GM12892 (cell line): Measurements from ENCODE around the gene CD93.

ENCODE experiments used
- DNase-seq: peaks from one replicate; pipeline ENCODE4 v3.0.0; 2011; ENCODE audit not compliant: insufficient read length
- FAIRE-seq: peaks from 2 replicates; lab custom pipeline; 2011; peaks lifted over from hg19 to GRCh38; lab: Jason Lieb, UNC
- POLR2A ChIP-seq: IDR thresholded peaks from 2 replicates; pipeline ENCODE4 v1.6.1; 2011; ENCODE audit warnings: low read depth, low read length, control low read depth
- POLR2AphosphoS5 ChIP-seq: IDR thresholded peaks from 2 replicates; pipeline ENCODE4 v1.6.1; 2011; ENCODE audit warnings: low read depth, low read length, control low read depth
- TAF1 ChIP-seq: IDR thresholded peaks from 2 replicates; pipeline ENCODE4 v1.6.1; 2011; ENCODE audit warnings: low read depth, mild to moderate bottlenecking, control low read depth, low read length, borderline replicate concordance

Gene CD93

DNA sequence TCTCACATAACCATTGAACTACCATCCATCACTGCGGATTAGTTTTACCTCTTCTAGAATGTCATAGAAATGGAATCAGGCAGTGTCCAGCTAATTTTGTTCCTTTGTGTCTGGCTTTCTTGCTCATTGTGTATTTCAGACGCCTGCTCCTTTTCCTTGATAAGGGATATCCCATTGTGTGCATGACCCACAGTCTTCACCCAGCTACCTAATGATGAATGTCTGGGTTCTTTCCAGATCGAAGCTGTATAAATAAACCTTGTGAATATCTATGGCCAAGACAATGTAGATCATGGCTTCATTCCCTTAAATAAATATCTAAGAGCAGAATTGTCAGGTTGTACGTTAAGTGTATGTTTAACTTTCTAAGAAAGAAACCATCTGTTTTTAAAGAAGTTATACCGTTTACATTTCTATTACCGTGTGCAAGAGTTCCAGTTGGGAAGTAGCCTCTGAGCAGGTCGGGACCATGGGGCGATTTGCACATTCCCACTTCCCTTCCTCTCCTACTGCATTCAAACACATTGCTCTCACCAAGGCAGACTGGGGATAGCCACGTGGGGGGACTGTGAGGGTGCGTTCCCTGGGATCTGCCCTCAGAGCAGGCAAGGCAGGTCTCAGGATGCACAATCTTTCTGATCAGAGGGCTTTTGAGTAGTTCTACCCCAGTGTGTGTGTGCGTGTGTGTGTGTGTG lies 13.1 kb downstream of the CD93 start:
- no peak for DNase-seq
- TF ChIP-seq POLR2AphosphoS5 (no peak), TAF1 (no peak), POLR2A (no peak)
- no peak for FAIRE-seq

- FAIRE-seq (no peak), DNase-seq (no peak)
- TF ChIP-seq POLR2A = no peak
- no peak for TF ChIP-seq TAF1
- TF ChIP-seq POLR2AphosphoS5 = no peak
Measured at GRCh38 chr20:23071996-23072395, 14.1 kb downstream of the CD93 start.

DNA sequence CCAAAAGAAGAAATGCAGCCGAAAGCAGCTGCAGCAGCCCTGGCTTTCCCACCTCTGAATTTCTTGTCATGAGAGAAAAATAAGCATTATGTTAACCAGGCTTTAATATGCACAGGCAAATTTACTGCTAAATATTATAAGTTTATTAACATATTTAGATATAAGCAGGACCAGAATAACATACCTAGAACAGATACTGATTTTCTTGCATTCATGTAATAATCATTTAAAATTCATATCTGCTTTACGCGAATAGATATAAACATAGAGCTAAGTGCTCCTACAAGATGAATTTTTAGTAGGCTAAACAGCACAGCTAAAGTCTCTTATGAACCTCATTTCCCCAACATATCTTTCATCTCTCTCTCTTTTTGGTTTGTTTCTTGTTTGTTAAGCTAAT lies 14.7 kb downstream of the CD93 start:
- FAIRE-seq (no peak), DNase-seq (no peak)
- no peak for TF ChIP-seq POLR2A
- no peak for TF ChIP-seq POLR2AphosphoS5
- TF ChIP-seq TAF1 = no peak

DNA sequence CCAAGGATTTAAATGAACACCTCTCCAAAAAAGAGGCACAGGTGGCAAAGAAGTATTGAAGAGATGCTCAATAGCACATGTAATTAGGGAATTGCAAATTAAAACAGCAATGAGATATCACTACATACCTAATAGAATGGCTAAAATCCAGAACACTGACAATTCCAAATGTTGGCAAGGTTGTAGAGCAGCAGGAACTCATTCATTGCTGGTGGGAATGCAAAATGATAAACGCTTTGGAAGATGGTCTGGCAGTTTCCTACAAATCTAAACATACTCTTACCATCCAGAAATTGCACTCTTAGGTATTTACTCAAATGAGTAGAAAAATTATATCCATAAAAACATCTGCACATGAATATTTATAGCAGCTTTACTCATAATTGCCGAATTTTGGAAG lies 17.0 kb downstream of the CD93 start:
- FAIRE-seq (no peak), DNase-seq (no peak)
- no peak for TF ChIP-seq POLR2AphosphoS5
- TF ChIP-seq TAF1 = no peak

GRCh38 chr20:23068283-23068682 lies 17.8 kb downstream of the CD93 start:
- FAIRE-seq (no peak), DNase-seq (no peak)
- TF ChIP-seq POLR2A = no peak

- no peak for FAIRE-seq
Measured at GRCh38 chr20:23066772-23067171, 19.4 kb downstream of the CD93 start.

DNA sequence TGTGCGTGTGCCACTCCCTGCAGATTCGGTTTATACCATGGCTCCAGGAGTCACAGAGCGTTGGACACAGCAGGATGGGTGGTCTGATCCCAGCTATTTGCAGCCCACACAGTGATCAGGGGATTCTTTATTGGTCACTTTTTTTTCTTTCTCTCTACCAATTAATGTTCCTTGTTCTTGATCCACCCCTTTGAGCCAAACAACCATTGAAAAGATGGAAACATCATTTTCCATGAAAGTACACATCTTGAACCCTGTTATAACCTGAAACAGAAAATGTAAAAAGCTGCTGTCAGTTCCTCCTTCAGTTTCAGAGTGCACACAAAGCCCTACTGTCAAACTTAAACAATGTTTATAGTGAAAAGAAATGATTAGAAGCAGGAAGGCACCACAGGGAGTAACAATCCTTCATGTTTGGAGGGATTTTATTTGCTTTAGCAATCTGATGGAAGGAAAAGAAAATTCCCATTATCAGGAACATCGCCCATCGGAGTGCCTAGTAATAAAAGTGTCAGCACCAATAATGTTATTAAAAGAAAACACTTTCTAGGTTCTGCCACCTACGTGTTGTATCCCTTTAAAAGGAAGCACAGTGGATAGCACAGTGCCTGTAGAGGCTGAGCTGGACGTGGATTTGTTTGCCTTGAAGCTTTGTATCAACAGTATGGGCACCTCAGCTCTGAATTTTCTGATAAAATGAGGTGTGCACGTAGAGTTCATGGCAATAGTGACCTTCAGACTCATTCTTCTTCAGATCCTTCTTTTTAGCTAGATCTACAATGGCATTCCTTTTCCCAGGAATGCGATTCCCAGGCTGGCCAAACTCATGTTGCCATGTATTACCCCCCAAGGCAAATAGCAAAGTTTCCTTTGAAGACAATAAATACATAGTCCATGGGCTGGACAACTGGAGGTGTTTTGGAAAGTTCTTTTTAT lies 20.6 kb downstream of the CD93 start:
- no peak for TF ChIP-seq POLR2AphosphoS5
- no peak for TF ChIP-seq TAF1
- TF ChIP-seq POLR2A = no peak
- FAIRE-seq = no peak
- no peak for DNase-seq

More at GRCh38 chr20:23066772-23067171, 19.4 kb downstream of the CD93 start:
- DNase-seq = no peak
- no peak for TF ChIP-seq POLR2AphosphoS5
- no peak for TF ChIP-seq POLR2A
- no peak for TF ChIP-seq TAF1

- FAIRE-seq = no peak
- TF ChIP-seq POLR2A (no peak), TAF1 (no peak), POLR2AphosphoS5 (no peak)
- DNase-seq = no peak
Measured at GRCh38 chr20:23063581-23063980, 22.5 kb downstream of the CD93 start.

DNA sequence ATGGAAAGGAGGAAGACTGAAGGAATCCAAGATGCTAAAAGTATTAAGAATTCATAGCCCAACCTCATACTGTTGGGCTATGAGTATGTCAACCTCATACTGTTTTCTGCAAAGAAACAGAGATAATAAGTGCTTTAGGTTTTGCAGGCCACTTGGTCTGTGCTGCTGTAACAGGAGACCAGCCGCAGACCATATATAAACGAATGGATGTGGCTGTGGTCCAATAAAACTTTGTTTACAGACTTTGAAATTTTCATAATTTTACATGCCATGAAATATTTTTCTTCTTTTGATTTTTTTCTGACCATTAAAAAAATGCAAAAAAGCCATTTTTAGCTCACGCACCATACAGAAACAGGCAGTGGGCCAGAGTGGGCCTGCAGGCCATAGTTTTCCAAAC lies 23.0 kb downstream of the CD93 start:
- DNase-seq (no peak), FAIRE-seq (no peak)
- TF ChIP-seq TAF1 = no peak
- TF ChIP-seq POLR2A = no peak
- TF ChIP-seq POLR2AphosphoS5 = no peak

- no peak for TF ChIP-seq TAF1
- TF ChIP-seq POLR2AphosphoS5 = no peak
- no peak for TF ChIP-seq POLR2A
- DNase-seq (no peak), FAIRE-seq (no peak)
Measured at GRCh38 chr20:23062632-23063031, 23.5 kb downstream of the CD93 start.

DNA sequence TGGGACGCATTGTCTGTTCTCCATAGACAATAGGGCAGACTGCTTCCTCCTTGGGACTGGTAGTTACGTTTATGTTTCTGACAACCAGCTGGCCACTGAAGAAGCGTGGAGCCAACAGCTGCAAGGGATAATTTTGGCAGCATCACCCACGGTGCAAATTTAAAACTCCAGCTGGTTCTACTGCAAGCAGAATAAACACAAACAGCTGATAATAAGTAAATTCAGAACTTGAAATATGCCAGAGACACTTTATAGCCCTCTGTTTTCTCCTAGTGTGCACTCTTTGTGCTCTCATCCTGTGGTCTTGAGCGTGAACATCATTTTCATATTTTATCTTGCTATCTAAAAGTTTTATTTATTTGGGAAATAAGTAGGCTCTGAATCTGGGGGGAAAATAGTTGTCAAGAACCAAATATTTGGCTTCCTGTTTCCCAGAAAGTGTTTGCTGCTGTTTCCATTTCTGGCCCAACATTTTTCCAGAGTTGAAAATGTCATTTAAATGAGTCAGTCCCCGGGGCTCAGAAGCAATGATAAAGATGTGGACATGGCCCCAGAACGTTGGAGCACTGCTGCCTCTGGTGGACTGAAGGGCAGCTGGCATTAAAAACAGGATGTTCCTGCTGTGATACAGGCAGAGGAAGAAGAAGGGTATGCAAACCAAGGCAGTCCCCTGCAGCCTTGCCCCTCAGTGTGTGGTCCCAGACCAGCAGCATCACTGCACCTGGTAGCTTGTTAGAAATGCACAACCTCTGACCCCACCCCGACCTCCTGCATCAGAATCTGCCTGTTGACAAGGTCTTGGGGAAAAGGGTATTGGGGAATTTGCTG lies 24.2 kb downstream of the CD93 start:
- DNase-seq (no peak), FAIRE-seq (no peak)
- TF ChIP-seq POLR2AphosphoS5 (no peak), TAF1 (no peak), POLR2A (no peak)

- FAIRE-seq (no peak), DNase-seq (no peak)
- TF ChIP-seq POLR2AphosphoS5 (no peak), POLR2A (no peak), TAF1 (no peak)
Measured at GRCh38 chr20:23061262-23061661, 24.9 kb downstream of the CD93 start.
